ENCODE measurements around the gene BCORL1. TPM values are rescaled to one million over a fixed set of nuclear protein-coding genes. Genes with fewer than 3 reads are reported as not detected.

Gene BCORL1
- total and polyA plus RNA-seq, 2 of the 8 experiments (the other 6 are each of a cell fraction or from before 2014, with no cell fraction given) = 1.4 to 6.2 TPM

- Histone ChIP-seq H3K4me2 (ENCODE audit: insufficient read depth in 1 of 2, low read depth in 2 of 2, low read length in 2 of 2) (no peak overlapping the region), H3K36me3 (ENCODE audit: control insufficient read depth in 2 of 4, insufficient read depth in 4 of 4, low read length in 3 of 4) (peaks cover 0 to 5% (median 1%) of the 10 kb centered on the region in 4 experiments; a peak in 3 of 8 replicates), H2AK5ac (ENCODE audit: low read depth, low read length) (no peak overlapping the region), H3K4me3 (ENCODE audit: extremely low read depth in 1 of 4, insufficient read depth in 2 of 4, low read depth in 3 of 4, low read length in 4 of 4) (no peak overlapping the region), H3K27me3 (replicated peaks in 1 of 4; ENCODE audit: control insufficient read depth in 3 of 4, extremely low read depth in 1 of 4, insufficient read depth in 3 of 4, low read length in 3 of 4) (no peaks in the 10 kb centered on the region), H2BK20ac (ENCODE audit: low read length) (no peak overlapping the region), H3K56ac (replicated peaks; ENCODE audit: insufficient read length, low read depth, low read length) (no peak overlapping the region), H2AFZ (ENCODE audit: low read length) (no peak overlapping the region), H3K4me1 (replicated peaks in 1 of 4; ENCODE audit: control insufficient read depth in 3 of 4, insufficient read depth in 4 of 4, low read length in 3 of 4) (peaks cover 0 to 11% (median 4%) of the 10 kb centered on the region in 4 experiments; a peak in 4 of 7 replicates), H2BK120ac (replicated peaks; ENCODE audit: low read depth, low read length) (no peak overlapping the region), H4K8ac (ENCODE audit: extremely low read depth, insufficient read depth, low read length) (no peak overlapping the region), H3K79me1 (ENCODE audit: low read depth, low read length) (no peaks in the 10 kb centered on the region), H3K27ac (ENCODE audit: low read depth, low read length) (no peak overlapping the region), H4K20me1 (replicated peaks in 1 of 2; ENCODE audit: control insufficient read depth in 1 of 2, insufficient read depth in 2 of 2, low read length in 2 of 2) (no peaks in the 10 kb centered on the region), H3K14ac (ENCODE audit: insufficient read length) (no peak overlapping the region), H2BK12ac (ENCODE audit: low read depth, low read length) (no peak overlapping the region), H3K23me2 (ENCODE audit: low read depth, low read length) (no peaks in the 10 kb centered on the region), H3K18ac (ENCODE audit: extremely low read depth, low read length) (no peak overlapping the region), H3K9me3 (ENCODE audit: insufficient read depth in 2 of 2, low read depth in 1 of 2, low read length in 1 of 2) (no peaks in the 10 kb centered on the region; a peak in 1 of 4 replicates), H3K9ac (replicated peaks in 1 of 4; ENCODE audit: extremely low read depth in 1 of 4, low read depth in 3 of 4, low read length in 3 of 4) (no peak overlapping the region), H4K5ac (ENCODE audit: insufficient read length, low read depth, low read length) (no peak overlapping the region), H3K79me2 (ENCODE audit: control insufficient read depth in 1 of 2, insufficient read depth in 2 of 2, low read length in 2 of 2) (no peaks in the 10 kb centered on the region), H2BK5ac (ENCODE audit: low read depth, low read length) (no peak overlapping the region), H3K4ac (replicated peaks; ENCODE audit: insufficient read length, low read depth, low read length) (no peak overlapping the region), H3K23ac (ENCODE audit: insufficient read length) (no peak overlapping the region), H4K91ac (replicated peaks; ENCODE audit: insufficient read length, low read length) (no peak overlapping the region), H2BK15ac (ENCODE audit: low read length) (no peak overlapping the region)
- ChIA-PET POLR2A (ENCODE audit: partially characterized antibody) (no interaction called here), CTCF (ENCODE audit: partially characterized antibody) (interaction anchor here (0.8 to 1.1 kb wide), 2 partner anchors 8 to 9 kb away, joined by 3 read pairs; no protein-coding TSS in a partner anchor)
- 86% methylated on average over 8 of the region's 12 CpGs; no CpG with 5 or more reads in 1 of the 2 experiments for WGBS, 2 experiments (ENCODE audit: extremely low coverage in 1 of 2, insufficient coverage in 1 of 2, insufficient read length in 1 of 2, insufficient replicate concordance in 2 of 2, low coverage in 1 of 2, low lambda C conversion rate in 2 of 2, missing lambda C conversion rate in 1 of 2)
- no peak for FAIRE-seq
- no peak for DNase-seq (ENCODE audit: low read depth in 1 of 2, low spot score in 2 of 2)
These were observed 68.9 kb downstream of the BCORL1 start for GRCh38 chrX:130051176-130051845.
